ENCODE data around the gene CBLC.

DNA sequence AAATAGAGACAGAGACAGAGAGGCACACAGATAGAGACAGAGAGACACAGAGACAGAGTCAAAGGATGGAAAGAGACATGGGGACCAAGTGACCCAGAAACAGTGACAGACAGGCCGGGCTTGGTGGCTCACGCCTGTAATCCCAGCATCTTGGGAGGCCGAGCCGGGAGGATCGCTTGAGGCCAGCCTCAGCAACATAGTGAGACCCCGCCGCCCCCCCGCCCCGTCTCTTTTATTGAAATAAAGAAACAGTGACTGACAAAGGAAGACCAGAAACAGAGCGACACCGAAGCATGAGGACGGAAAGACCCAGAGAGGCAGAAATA lies 67.6 kb downstream of the CBLC start:
- TF ChIP-seq EZH2 (optimal IDR thresholded peaks at IDR 0.05; ENCODE audit: low read depth, low read length) (no peak), EZH2phosphoT487 (IDR thresholded peaks at IDR 0.05; ENCODE audit: low read length) (no peak)
- TF ChIP-seq, protein P1, sequence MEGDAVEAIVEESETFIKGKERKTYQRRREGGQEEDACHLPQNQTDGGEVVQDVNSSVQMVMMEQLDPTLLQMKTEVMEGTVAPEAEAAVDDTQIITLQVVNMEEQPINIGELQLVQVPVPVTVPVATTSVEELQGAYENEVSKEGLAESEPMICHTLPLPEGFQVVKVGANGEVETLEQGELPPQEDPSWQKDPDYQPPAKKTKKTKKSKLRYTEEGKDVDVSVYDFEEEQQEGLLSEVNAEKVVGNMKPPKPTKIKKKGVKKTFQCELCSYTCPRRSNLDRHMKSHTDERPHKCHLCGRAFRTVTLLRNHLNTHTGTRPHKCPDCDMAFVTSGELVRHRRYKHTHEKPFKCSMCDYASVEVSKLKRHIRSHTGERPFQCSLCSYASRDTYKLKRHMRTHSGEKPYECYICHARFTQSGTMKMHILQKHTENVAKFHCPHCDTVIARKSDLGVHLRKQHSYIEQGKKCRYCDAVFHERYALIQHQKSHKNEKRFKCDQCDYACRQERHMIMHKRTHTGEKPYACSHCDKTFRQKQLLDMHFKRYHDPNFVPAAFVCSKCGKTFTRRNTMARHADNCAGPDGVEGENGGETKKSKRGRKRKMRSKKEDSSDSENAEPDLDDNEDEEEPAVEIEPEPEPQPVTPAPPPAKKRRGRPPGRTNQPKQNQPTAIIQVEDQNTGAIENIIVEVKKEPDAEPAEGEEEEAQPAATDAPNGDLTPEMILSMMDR (IDR thresholded peaks at IDR 0.05; ENCODE audit: low read length) = no peak

Data from MM.1S (cell line).